Loucy (cell line): ENCODE measurements around the gene KIAA0319L.

Source experiments
- CTCF ChIP-seq: fragments of 200-600 bp; sonication (generic); conservative IDR thresholded peaks from 2 replicates; pipeline ENCODE4 v1.5.1; 2014; ENCODE audit warnings: mild to moderate bottlenecking, antibody characterized with exemption, low read length
- EZH2phosphoT487 ChIP-seq: fragments of 200-600 bp; IDR thresholded peaks from 2 replicates; pipeline ENCODE4 v1.6.1; 2018; ENCODE audit warnings: antibody characterized with exemption, mild to moderate bottlenecking, moderate library complexity, borderline replicate concordance

GRCh38 chr1:35595684-35596083 lies 38.5 kb upstream of the KIAA0319L start:
- TF ChIP-seq CTCF (no peak), EZH2phosphoT487 (no peak)
